Mucosa of rectum (tissue), 2 donors: ENCODE results near the gene SBK1.
A peak's percentile ranks its signal among the peaks of the same experiment; 100 is the strongest.
"Not testable (repeated sequence)": the region's sequence is repeated elsewhere in the genome, so short reads cannot be mapped to it uniquely, and the experiment has no call there.

Experiments
- H3K27ac ChIP-seq, 2 donors: one replicate each; pipeline ENCODE4 v1.7.0; 2013; ENCODE audit warnings: inconsistent platforms in 2 of 2, low read depth in 2 of 2, low read length in 2 of 2
- H3K27me3 ChIP-seq, 2 donors: one replicate each; pipeline ENCODE4 v1.7.0; 2013; ENCODE audit warnings: low read length in 2 of 2; ENCODE audit not compliant: control insufficient read depth in 2 of 2, insufficient read depth in 2 of 2
- H3K36me3 ChIP-seq, 2 donors: one replicate each; pipeline ENCODE4 v1.7.0; 2013; ENCODE audit warnings: low read length in 2 of 2; ENCODE audit not compliant: control insufficient read depth in 2 of 2, insufficient read depth in 2 of 2
- H3K4me1 ChIP-seq, 2 donors: one replicate each; pipeline ENCODE4 v1.7.0; 2013; ENCODE audit warnings: low read length in 2 of 2, mild to moderate bottlenecking in 1 of 2; ENCODE audit not compliant: control insufficient read depth in 2 of 2, insufficient read depth in 2 of 2
- H3K4me3 ChIP-seq, 2 donors: one replicate each; pipeline ENCODE4 v1.7.0; 2013; ENCODE audit warnings: low read length in 2 of 2
- H3K9ac ChIP-seq, 2 donors: one replicate each; pipeline ENCODE4 v1.7.0; 2013; ENCODE audit warnings: low read length in 2 of 2, low read depth in 1 of 2, mild to moderate bottlenecking in 1 of 2
- H3K9me3 ChIP-seq, 2 donors: one replicate each; pipeline ENCODE4 v1.7.0; 2013; ENCODE audit warnings: low read length in 2 of 2; ENCODE audit not compliant: control insufficient read depth in 2 of 2
- donor health status: healthy.
- donor health status: Normal muscosa, but diverticular disease.

SBK1 gene

GRCh38 chr16:28291651-28292626 is at the start of gene SBK1:
Gene SBK1 (plus strand): TSS chr16:28292525. CDS start chr16:28317392, 24,867 bp downstream.
- no peaks in the 10 kb centered on the region for H3K36me3 ChIP-seq
- H3K27ac ChIP-seq, result peak within 1 kb of the TSS; percentile 14 to 32
- peak within 1 kb of the TSS; percentile 41 to 49 for H3K9ac ChIP-seq
- peak within 1 kb of the TSS; percentile 54 to 80 for H3K4me3 ChIP-seq
- peaks cover 5 to 9% of the 10 kb centered on the region in 2 donors for H3K27me3 ChIP-seq
- no peaks in the 10 kb centered on the region for H3K9me3 ChIP-seq
- peaks cover 9 to 11% of the 10 kb centered on the region in 2 donors for H3K4me1 ChIP-seq

- H3K4me1 ChIP-seq, H3K4me3 ChIP-seq, H3K36me3 ChIP-seq, H3K27ac ChIP-seq, H3K9ac ChIP-seq, H3K27me3 ChIP-seq, H3K9me3 ChIP-seq: not testable (repeated sequence)
These were observed 42.8 kb upstream of the SBK1 start for GRCh38 chr16:28249483-28249882.

GRCh38 chr16:28250999-28251398 is 41.3 kb upstream of the SBK1 start:
- Histone ChIP-seq H3K4me1 (no peaks in the 10 kb centered on the region), H3K27ac (no peak overlapping the region), H3K36me3 (no peaks in the 10 kb centered on the region), H3K27me3 (no peaks in the 10 kb centered on the region), H3K9ac (no peak overlapping the region), H3K9me3 (no peaks in the 10 kb centered on the region), H3K4me3 (no peak overlapping the region)

GRCh38 chr16:28254158-28254557 is 38.2 kb upstream of the SBK1 start:
- Histone ChIP-seq H3K4me1 (no peaks in the 10 kb centered on the region), H3K36me3 (no peaks in the 10 kb centered on the region), H3K9me3 (no peaks in the 10 kb centered on the region), H3K4me3 (no peak overlapping the region), H3K27ac (no peak overlapping the region), H3K27me3 (peaks cover 2 to 10% of the 10 kb centered on the region in 2 donors), H3K9ac (no peak overlapping the region)

- Histone ChIP-seq H3K4me1 (no peaks in the 10 kb centered on the region), H3K36me3 (no peaks in the 10 kb centered on the region), H3K27me3 (peaks cover 2 to 12% of the 10 kb centered on the region in 2 donors), H3K4me3 (no peak overlapping the region), H3K27ac (no peak overlapping the region), H3K9ac (no peak overlapping the region), H3K9me3 (no peaks in the 10 kb centered on the region)
These were observed 36.5 kb upstream of the SBK1 start for GRCh38 chr16:28255838-28256237.

- H3K27ac ChIP-seq, result no peak overlapping the region
- H3K9me3 ChIP-seq, result no peaks in the 10 kb centered on the region
- H3K4me3 ChIP-seq, result no peak overlapping the region
- H3K9ac ChIP-seq, result no peak overlapping the region
- no peaks in the 10 kb centered on the region for H3K36me3 ChIP-seq
- peaks cover 5 to 14% of the 10 kb centered on the region in 2 donors for H3K27me3 ChIP-seq
- no peaks in the 10 kb centered on the region for H3K4me1 ChIP-seq
These were observed 35.1 kb upstream of the SBK1 start for GRCh38 chr16:28257256-28257655.

GRCh38 chr16:28258567-28258966 is 33.8 kb upstream of the SBK1 start:
- Histone ChIP-seq H3K27me3 (peaks cover 5 to 14% of the 10 kb centered on the region in 2 donors), H3K9ac (no peak overlapping the region), H3K4me3 (no peak overlapping the region), H3K9me3 (no peaks in the 10 kb centered on the region), H3K36me3 (no peaks in the 10 kb centered on the region), H3K27ac (no peak overlapping the region), H3K4me1 (no peaks in the 10 kb centered on the region)

GRCh38 chr16:28259091-28259780 is 33.1 kb upstream of the SBK1 start:
- Histone ChIP-seq H3K9me3 (no peaks in the 10 kb centered on the region), H3K4me3 (no peak overlapping the region), H3K9ac (no peak overlapping the region)

GRCh38 chr16:28259781-28260150 is 32.6 kb upstream of the SBK1 start:
- H3K27me3 ChIP-seq, result peaks cover 5 to 14% of the 10 kb centered on the region in 2 donors
- no peak overlapping the region for H3K27ac ChIP-seq
- no peaks in the 10 kb centered on the region for H3K9me3 ChIP-seq
- no peak overlapping the region for H3K4me3 ChIP-seq
- H3K9ac ChIP-seq, result no peak overlapping the region
- no peaks in the 10 kb centered on the region for H3K4me1 ChIP-seq
- no peaks in the 10 kb centered on the region for H3K36me3 ChIP-seq

More at GRCh38 chr16:28259091-28259780, 33.1 kb upstream of the SBK1 start:
- Histone ChIP-seq H3K27me3 (peaks cover 5 to 14% of the 10 kb centered on the region in 2 donors), H3K36me3 (no peaks in the 10 kb centered on the region), H3K4me1 (no peaks in the 10 kb centered on the region), H3K27ac (no peak overlapping the region)

- Histone ChIP-seq H3K27ac (no peak overlapping the region), H3K9ac (no peak overlapping the region), H3K27me3 (peaks cover 5 to 14% of the 10 kb centered on the region in 2 donors), H3K9me3 (no peaks in the 10 kb centered on the region), H3K4me3 (no peak overlapping the region), H3K4me1 (no peaks in the 10 kb centered on the region), H3K36me3 (no peaks in the 10 kb centered on the region)
These were observed 32.1 kb upstream of the SBK1 start for GRCh38 chr16:28260193-28260592.
